HFFc6 (cell line): ENCODE measurements around the gene IL6ST. TPM values are rescaled to one million over a fixed set of nuclear protein-coding genes. Genes with fewer than 3 reads are reported as not detected.

Source experiments
- DNase-seq: peaks from one replicate; pipeline ENCODE4 v3.0.0-alpha.2; 2018
- H3K27ac Mint-ChIP-seq: 2 replicates; pipeline ENCODE4 v1.8.0; 2020; ENCODE audit warnings: mild to moderate bottlenecking, mixed read lengths
- H3K27me3 Mint-ChIP-seq: 2 replicates; pipeline ENCODE4 v1.8.0; 2021; ENCODE audit warnings: mild to moderate bottlenecking, moderate library complexity, mixed read lengths; ENCODE audit not compliant: insufficient read depth
- H3K36me3 Mint-ChIP-seq: 2 replicates; pipeline ENCODE4 v1.8.0; 2021; ENCODE audit warnings: low read depth, mixed read lengths
- H3K4me1 Mint-ChIP-seq: 2 replicates; pipeline ENCODE4 v1.8.0; 2020; ENCODE audit warnings: low read depth, mixed read lengths
- H3K4me3 Mint-ChIP-seq: 2 replicates; pipeline ENCODE4 v1.8.0; 2020; ENCODE audit warnings: mild to moderate bottlenecking, moderate library complexity, mixed read lengths
- H3K9me3 Mint-ChIP-seq: 2 replicates; pipeline ENCODE4 v1.8.0; 2020; ENCODE audit warnings: mild to moderate bottlenecking, mixed read lengths
- CTCF ChIP-seq: fragments of 200-600 bp; sonication (generic); IDR thresholded peaks from 2 replicates; pipeline ENCODE4 v1.5.0; 2021; ENCODE audit warnings: antibody characterized with exemption, mild to moderate bottlenecking
- total RNA-seq, 6 experiments: library from RNA; stranded (reverse); fragmentation: NEBNext Ultra II Directional; extraction: Animal tissue kit (Norgen Biotek cat#: 25700); gene quantifications; 2 replicates in 1 of 6; 3 replicates in 5 of 6; pipeline ENCODE4 v1.2.3, GENCODE V29; 2021

Gene IL6ST
- total RNA-seq, 6 experiments from 2014 or later = 187 to 265 (median 216) TPM

GRCh38 chr5:55920784-55921183, 74.0 kb downstream of the IL6ST start:
- Mint-ChIP-seq H3K36me3 (no peaks in the 10 kb centered on the region), H3K27me3 (peaks cover 14% of the 10 kb centered on the region), H3K4me1 (peaks cover 8% of the 10 kb centered on the region), H3K9me3 (no peaks in the 10 kb centered on the region), H3K27ac (no peak overlapping the region), H3K4me3 (no peak overlapping the region)
- DNase-seq = peak; percentile 13
- peak; percentile 62 for TF ChIP-seq CTCF

- no peak for DNase-seq
- no peaks in the 10 kb centered on the region for H3K36me3 Mint-ChIP-seq
- H3K4me1 Mint-ChIP-seq = peaks cover 8% of the 10 kb centered on the region
- peaks cover 13% of the 10 kb centered on the region for H3K27me3 Mint-ChIP-seq
- no peak for TF ChIP-seq CTCF
- H3K9me3 Mint-ChIP-seq = no peaks in the 10 kb centered on the region
- no peak overlapping the region for H3K27ac Mint-ChIP-seq
- H3K4me3 Mint-ChIP-seq = no peak overlapping the region
Observed at GRCh38 chr5:55919625-55920024, 75.1 kb downstream of the IL6ST start.

GRCh38 chr5:55918087-55919035, 76.4 kb downstream of the IL6ST start:
- H3K36me3 Mint-ChIP-seq = no peaks in the 10 kb centered on the region
- H3K9me3 Mint-ChIP-seq = no peaks in the 10 kb centered on the region
- H3K27ac Mint-ChIP-seq = no peak overlapping the region
- H3K4me3 Mint-ChIP-seq = no peak overlapping the region
- no peak for DNase-seq
- peaks cover 8% of the 10 kb centered on the region for H3K27me3 Mint-ChIP-seq
- H3K4me1 Mint-ChIP-seq = peaks cover 9% of the 10 kb centered on the region
- TF ChIP-seq CTCF = no peak

- H3K4me1 Mint-ChIP-seq = 0 out of 2 replicates have a peak, but pooled peaks cover 6% of the 10 kb centered on the region
- peaks cover 8% of the 10 kb centered on the region for H3K27me3 Mint-ChIP-seq
- H3K36me3 Mint-ChIP-seq = no peaks in the 10 kb centered on the region
- DNase-seq = no peak
- H3K9me3 Mint-ChIP-seq = no peaks in the 10 kb centered on the region
- TF ChIP-seq CTCF = no peak
- H3K27ac Mint-ChIP-seq = no peak overlapping the region
- no peak overlapping the region for H3K4me3 Mint-ChIP-seq
Observed at GRCh38 chr5:55917402-55918086, 77.2 kb downstream of the IL6ST start.

GRCh38 chr5:55916986-55917385, 77.8 kb downstream of the IL6ST start:
- no peaks in the 10 kb centered on the region for H3K36me3 Mint-ChIP-seq
- H3K4me1 Mint-ChIP-seq = 0 out of 2 replicates have a peak, but pooled peaks cover 6% of the 10 kb centered on the region
- DNase-seq = no peak
- H3K27ac Mint-ChIP-seq = no peak overlapping the region
- no peak for TF ChIP-seq CTCF
- peaks cover 7% of the 10 kb centered on the region for H3K27me3 Mint-ChIP-seq
- H3K9me3 Mint-ChIP-seq = no peaks in the 10 kb centered on the region
- H3K4me3 Mint-ChIP-seq = no peak overlapping the region
